Measurements from ENCODE around the gene UGP2. TPM values are rescaled to one million over a fixed set of nuclear protein-coding genes. Genes with fewer than 3 reads are reported as not detected.

The UGP2 gene
- total RNA-seq, 1 donor from 2014 or later = 145 TPM

DNA sequence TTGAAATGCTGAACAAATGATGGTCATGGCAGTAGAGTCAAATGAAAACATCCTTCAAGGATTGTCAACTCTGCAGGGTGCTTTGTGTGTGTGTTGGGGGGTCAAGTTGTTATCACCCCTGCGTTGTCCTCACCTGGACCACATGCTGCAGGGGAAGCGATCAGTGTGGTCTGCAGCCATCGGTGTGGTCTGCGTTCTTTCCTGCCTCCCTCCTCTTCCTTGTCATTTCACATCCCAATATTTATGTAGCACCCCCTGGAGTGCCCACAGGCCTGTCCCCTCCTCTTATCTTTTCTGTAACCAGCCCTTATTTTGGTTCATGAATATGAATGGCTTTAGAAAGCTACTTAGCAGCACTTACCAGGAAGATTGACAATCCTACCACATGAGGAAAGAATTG lies 38.9 kb downstream of the UGP2 start:
- H3K27me3 ChIP-seq = no peaks in the 10 kb centered on the region
- H3K36me3 ChIP-seq = peaks cover 48% of the 10 kb centered on the region
- no peaks in the 10 kb centered on the region for H3K9me3 ChIP-seq
- H3K4me1 ChIP-seq = peaks cover 3% of the 10 kb centered on the region
- intact Hi-C loops (cut with DNase I) = no loop called here
- ATAC-seq = no peak
- no peak overlapping the region for H3K4me3 ChIP-seq
- TF ChIP-seq, protein P1, sequence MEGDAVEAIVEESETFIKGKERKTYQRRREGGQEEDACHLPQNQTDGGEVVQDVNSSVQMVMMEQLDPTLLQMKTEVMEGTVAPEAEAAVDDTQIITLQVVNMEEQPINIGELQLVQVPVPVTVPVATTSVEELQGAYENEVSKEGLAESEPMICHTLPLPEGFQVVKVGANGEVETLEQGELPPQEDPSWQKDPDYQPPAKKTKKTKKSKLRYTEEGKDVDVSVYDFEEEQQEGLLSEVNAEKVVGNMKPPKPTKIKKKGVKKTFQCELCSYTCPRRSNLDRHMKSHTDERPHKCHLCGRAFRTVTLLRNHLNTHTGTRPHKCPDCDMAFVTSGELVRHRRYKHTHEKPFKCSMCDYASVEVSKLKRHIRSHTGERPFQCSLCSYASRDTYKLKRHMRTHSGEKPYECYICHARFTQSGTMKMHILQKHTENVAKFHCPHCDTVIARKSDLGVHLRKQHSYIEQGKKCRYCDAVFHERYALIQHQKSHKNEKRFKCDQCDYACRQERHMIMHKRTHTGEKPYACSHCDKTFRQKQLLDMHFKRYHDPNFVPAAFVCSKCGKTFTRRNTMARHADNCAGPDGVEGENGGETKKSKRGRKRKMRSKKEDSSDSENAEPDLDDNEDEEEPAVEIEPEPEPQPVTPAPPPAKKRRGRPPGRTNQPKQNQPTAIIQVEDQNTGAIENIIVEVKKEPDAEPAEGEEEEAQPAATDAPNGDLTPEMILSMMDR (IDR thresholded peaks at IDR 0.05) = no peak
- DNase-seq = no peak
- no peak overlapping the region for H3K27ac ChIP-seq

DNA sequence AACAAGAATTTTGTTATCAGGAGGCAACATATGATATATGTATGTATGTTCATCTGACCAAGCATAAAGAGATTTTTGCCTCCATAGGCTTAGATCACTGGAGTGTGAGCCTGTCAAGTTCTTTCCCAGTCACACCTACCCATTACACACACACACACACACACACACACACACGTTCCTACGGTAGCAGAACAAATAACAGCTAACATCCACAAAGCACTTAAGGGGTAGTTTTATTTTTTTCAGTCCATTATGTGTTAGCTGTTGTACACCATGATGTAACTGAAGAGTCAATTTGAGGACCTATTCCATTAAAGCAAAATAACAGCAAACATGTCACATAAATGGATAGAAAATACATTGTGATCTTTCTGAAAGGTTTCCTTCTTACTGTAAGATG lies 39.5 kb downstream of the UGP2 start:
- ATAC-seq (peak; percentile 57), DNase-seq (no peak)
- Histone ChIP-seq H3K27me3 (no peaks in the 10 kb centered on the region), H3K4me3 (no peak overlapping the region), H3K4me1 (peaks cover 3% of the 10 kb centered on the region), H3K27ac (no peak overlapping the region), H3K9me3 (no peaks in the 10 kb centered on the region), H3K36me3 (peaks cover 48% of the 10 kb centered on the region)
- TF ChIP-seq, protein P1 (IDR thresholded peaks at IDR 0.05) = no peak
- intact Hi-C loops (cut with DNase I) = no loop called here

DNA sequence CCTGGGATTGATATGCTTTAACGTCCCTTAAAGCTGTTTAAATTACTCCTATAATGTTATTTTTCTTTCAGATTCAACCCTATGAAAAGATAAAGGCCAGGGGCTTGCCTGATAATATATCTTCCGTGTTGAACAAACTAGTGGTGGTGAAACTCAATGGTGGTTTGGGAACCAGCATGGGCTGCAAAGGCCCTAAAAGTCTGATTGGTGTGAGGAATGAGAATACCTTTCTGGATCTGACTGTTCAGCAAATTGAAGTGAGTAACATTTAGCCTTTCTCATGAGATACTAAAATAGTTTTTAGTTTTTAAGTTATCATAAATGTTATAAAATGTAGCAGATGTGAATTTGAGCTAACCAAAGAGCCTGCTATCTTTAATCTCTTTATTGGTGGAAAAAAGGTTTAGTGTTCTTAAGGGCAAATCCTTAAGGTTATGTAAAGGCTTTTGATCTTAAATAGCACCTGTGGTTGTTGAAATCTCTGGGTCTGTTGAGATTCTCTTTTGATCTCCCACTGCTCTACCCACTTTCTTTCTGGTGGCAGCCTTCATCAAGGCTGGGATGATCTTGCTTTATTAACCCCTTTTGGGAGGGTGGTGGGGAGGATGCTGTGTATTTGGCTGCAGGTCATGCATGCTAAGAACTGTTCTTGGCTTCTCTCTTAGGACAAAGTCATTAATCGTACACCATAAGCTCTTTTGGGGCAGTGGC lies 40.9 kb downstream of the UGP2 start:
- no peaks in the 10 kb centered on the region for H3K9me3 ChIP-seq
- intact Hi-C loops (cut with DNase I) = no loop called here
- H3K4me3 ChIP-seq = no peak overlapping the region
- ATAC-seq (no peak), DNase-seq (no peak)
- H3K4me1 ChIP-seq = peaks cover 3% of the 10 kb centered on the region
- H3K27ac ChIP-seq = no peak overlapping the region
- TF ChIP-seq, protein P1 (IDR thresholded peaks at IDR 0.05) = no peak
- peaks cover 62% of the 10 kb centered on the region for H3K36me3 ChIP-seq
- H3K27me3 ChIP-seq = no peaks in the 10 kb centered on the region

DNA sequence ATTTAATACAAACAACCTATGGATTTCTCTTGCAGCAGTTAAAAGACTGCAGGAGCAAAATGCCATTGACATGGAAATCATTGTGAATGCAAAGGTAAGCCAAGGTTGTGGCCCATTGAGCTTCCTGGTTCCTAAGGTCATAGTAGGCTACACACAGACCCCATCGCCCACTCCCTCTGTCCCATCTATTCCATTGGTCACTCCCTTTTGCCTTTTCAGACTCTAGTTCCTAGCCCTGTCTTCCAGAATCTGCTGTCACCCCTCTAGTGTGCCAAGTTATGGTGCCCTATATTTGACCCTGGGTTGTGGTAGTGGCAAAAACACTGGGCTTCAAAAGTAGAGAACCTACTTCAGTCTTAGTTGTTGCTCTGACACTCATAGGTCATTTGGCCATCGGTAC lies 44.7 kb downstream of the UGP2 start:
- Histone ChIP-seq H3K27ac (no peak overlapping the region), H3K36me3 (peaks cover 92% of the 10 kb centered on the region), H3K9me3 (no peaks in the 10 kb centered on the region), H3K27me3 (no peaks in the 10 kb centered on the region), H3K4me1 (peaks cover 3% of the 10 kb centered on the region), H3K4me3 (no peak overlapping the region)
- intact Hi-C loops (cut with DNase I) = no loop called here
- DNase-seq (no peak), ATAC-seq (no peak)
- TF ChIP-seq, protein P1 (IDR thresholded peaks at IDR 0.05) = no peak

DNA sequence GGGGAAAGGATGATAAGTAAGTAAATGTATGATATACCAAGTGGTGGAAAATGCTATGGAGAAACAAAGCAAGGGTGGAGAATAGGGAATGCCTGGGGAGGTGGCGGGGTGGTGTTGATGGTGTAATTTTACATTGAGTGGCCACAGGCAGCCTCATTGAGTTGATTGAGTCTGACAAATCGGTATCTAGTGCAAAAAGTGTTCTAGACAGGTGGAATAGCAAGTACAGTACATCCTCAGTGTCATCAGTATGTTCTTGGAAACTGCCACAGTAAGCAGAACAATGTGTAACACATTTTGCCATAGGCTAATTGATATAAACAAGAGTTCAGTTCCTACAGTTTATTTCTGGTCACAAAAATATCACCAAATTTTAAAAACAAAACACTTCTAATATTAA lies 46.4 kb downstream of the UGP2 start:
- intact Hi-C loops (cut with DNase I) = no loop called here

More for the DNA sequence above, 46.4 kb downstream of the UGP2 start:
- Histone ChIP-seq H3K36me3 (peaks cover 96% of the 10 kb centered on the region), H3K27ac (no peak overlapping the region), H3K9me3 (no peaks in the 10 kb centered on the region), H3K4me1 (no peaks in the 10 kb centered on the region), H3K27me3 (no peaks in the 10 kb centered on the region), H3K4me3 (no peak overlapping the region)
- DNase-seq (no peak), ATAC-seq (no peak)
- TF ChIP-seq, protein P1 (IDR thresholded peaks at IDR 0.05) = no peak
